Caki2 (cell line): Measurements from ENCODE around the gene CASP1. TPM values are rescaled to one million over a fixed set of nuclear protein-coding genes. Genes with fewer than 3 reads are reported as not detected.
A peak's percentile ranks its signal among the peaks of the same experiment; 100 is the strongest.

Source experiments
- DNase-seq: peaks from one replicate; pipeline ENCODE4 v3.0.0-alpha.2; 2015; ENCODE audit warnings: low read depth
- in situ Hi-C: cut with HindIII; loops from 2 replicates; pipeline ENCODE4 v1.10.0; 2016; ENCODE audit warnings: low sequenced_read_pairs, low pct_unique_long_range_greater_than_20kb, mixed read lengths
- total RNA-seq: library from RNA; depleted of rRNA; stranded (reverse); fragments of >200 nt; shearing (Covaris generic); gene quantifications from 2 replicates; pipeline ENCODE4 v1.2.3, GENCODE V29; 2014; ENCODE audit warnings: low replicate concordance; rRNA removed

The CASP1 gene
- total RNA-seq, 1 experiment from 2014 or later, result not detected

GRCh38 chr11:105000797-105001196 is 34.1 kb downstream of the CASP1 start:
- no peak for DNase-seq
- in situ Hi-C loops, result no loop called here

DNA sequence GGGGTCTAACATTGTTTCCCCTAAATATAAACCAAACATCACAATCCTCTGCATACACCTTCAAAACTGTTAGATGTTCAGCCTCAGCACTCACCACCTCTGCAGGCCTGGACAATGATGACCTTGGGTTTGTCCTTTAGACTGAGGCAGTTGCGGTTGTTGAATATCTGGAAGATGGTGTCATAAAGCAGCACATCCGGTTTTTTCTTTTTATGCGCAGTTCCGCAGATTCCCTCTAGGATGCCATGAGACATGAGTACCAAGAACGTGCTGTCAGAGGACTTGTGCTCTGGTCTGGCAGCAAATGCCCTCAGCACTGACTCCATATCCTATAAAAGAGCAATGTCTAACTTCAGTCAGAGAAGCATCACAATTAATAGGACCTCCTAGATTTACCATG is 34.8 kb downstream of the CASP1 start:
- in situ Hi-C loops, result no loop called here

DNA sequence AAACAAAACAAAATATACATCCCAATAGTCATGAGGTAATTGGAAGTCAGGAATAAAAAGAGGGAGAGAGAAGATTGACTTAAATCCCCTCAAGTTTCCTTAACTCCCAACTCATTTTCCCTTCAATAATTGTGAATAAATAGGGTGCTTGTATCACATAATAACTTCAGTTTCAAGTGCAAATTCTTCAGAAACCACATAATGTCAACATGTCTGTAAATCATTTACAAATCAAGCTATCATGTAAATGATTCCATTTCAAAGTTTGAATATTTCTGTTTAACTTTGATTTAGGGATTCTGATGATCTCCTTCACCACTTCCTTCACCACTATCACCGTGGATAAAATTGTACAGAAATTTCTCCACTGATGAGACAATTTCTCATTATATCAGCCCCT is 35.2 kb downstream of the CASP1 start:
- DNase-seq, result peak; percentile 9
- in situ Hi-C loops, result no loop called here

More for the DNA sequence above, 34.8 kb downstream of the CASP1 start:
- DNase-seq, result peak; percentile 6

DNA sequence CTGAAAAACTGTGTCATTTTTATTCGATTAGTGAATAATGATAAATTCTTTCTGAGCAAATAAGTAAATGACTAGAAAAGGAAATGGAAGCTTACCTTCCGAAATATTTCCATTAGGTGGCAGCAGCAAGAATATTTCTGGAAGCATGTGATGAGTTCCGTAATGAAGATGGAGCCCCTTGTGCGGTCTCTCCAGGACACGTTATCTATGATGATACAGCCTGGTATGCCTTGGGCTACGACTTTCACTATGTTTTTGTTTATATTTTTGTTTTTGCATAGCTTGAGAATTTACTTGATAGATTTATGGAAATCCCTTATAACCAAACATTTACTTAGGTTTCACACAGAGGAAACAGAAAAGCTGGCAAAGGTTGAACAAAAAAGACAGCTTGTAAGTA is 37.7 kb downstream of the CASP1 start:
- in situ Hi-C loops, result no loop called here
- no peak for DNase-seq

- in situ Hi-C loops, result no loop called here
- DNase-seq, result no peak
Observed at GRCh38 chr11:104995001-104995408, 39.9 kb downstream of the CASP1 start.

- DNase-seq, result no peak
- in situ Hi-C loops, result no loop called here
Observed at GRCh38 chr11:104992781-104993180, 42.2 kb downstream of the CASP1 start.

- in situ Hi-C loops, result no loop called here
- no peak for DNase-seq
Observed at GRCh38 chr11:104991994-104992393, 43.0 kb downstream of the CASP1 start.

GRCh38 chr11:104984808-104985207 is 50.1 kb downstream of the CASP1 start:
- in situ Hi-C loops, result no loop called here
- no peak for DNase-seq

DNA sequence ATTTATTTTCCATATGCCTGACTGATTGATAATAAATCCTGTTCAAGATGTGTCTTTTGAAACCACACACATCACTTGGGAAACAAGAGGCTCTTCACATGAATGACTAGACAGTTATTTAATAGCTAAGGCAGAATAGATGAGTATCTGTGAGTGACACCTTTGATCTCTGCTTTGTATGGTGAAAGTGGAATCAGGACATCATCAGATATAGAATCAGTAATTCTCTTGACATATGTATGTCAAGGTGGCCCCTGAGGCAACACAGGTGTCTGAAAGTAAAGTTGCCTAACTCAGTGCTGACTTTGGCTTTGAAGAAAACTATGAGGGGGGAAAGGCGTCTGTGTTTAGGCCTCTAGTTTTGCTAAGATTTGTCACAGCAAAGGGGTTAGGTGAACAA is 55.1 kb downstream of the CASP1 start:
- in situ Hi-C loops, result no loop called here
- DNase-seq, result no peak

Other genes starting within 250 kb of the CASP1 start
- gene CASP12, start 136.7 kb downstream of the CASP1 start, total RNA-seq, result not detected in 2 replicates
- gene CASP4, start 66.6 kb downstream of the CASP1 start, total RNA-seq, result 1.4 and 9.1 TPM in 2 replicates
- not detected in 2 replicates for gene CASP5, start 12.0 kb downstream of the CASP1 start, total RNA-seq
- not detected in 2 replicates for gene CARD16, start 10.2 kb upstream of the CASP1 start, total RNA-seq
- gene CARD18, start 104.6 kb upstream of the CASP1 start, total RNA-seq, result not detected in 2 replicates